Measurements from ENCODE around the gene ATP6AP2.
A peak's percentile ranks its signal among the peaks of the same experiment; 100 is the strongest.
"Not testable (repeated sequence)": the region's sequence is repeated elsewhere in the genome, so short reads cannot be mapped to it uniquely, and the experiment has no call there.

The ATP6AP2 gene

DNA sequence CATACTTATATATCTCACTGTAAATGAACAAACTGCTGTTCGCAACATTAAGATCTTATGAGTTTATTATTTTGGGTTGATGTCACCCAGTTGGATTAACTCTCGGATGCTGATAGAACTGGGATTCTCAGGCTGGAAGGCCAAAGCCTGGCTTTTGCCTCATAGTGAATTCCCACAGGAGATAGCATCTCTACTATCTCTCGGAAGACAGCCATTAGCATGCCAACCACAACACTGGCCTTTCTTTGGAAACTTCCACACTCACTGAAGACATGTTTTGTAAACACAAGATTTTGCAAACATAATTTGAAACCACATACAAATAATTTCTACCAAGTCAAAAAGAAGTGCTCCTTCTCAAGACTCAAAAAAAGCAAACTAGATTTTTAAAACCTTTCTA lies 4.5 kb upstream of the ATP6AP2 start:
- DNase-seq = no peak

DNA sequence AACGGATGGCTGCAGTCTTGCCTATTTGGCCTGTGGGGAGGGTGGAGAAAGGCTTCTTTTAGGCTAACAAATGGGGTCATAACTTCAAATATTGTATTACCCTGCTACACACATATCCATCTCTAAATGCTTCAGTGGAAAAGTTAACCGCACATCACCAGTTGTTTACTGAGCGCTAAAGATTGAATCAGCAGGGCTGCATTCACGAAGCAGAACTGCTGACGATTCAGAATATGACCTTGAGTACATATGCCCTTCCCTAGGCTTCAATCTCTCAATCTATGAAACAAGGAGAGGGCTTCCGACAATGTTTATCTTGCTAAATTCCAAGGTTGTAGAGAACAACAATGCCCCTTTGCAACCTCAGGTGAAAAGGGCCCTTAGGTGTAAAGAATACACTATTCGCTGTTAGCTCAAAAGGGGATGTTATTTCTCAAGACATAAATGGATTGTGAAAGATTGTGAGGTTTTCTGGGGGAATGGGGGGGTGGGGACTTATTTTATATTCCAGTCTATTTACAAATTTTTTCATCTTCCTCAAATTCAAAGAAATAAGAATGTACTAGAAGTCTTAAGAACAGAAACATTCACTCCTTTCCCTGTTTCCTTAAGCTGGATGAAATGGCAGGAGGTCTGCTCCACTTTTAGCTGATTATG lies 2.6 kb upstream of the ATP6AP2 start:
- DNase-seq = no peak

DNA sequence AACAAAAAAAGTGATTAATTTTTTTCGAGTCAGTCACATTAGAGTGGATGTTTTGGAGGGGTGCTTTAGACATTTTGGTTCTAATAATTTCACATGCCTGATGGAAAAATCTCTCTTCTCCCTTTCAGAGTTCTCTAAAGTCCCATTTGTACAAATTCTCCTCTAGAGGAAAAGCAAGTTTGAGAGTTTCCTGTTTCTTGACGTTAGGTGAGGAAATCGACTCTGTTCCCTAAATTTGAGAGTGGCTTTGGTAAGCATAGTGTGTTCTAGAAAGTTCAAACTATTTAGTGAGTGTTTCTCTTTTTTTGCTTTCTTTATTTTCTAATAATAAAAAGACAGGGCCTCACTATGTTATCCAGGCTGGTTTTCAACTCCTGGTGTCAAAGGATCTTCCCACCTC lies 1.6 kb upstream of the ATP6AP2 start:
- no peak for DNase-seq

DNA sequence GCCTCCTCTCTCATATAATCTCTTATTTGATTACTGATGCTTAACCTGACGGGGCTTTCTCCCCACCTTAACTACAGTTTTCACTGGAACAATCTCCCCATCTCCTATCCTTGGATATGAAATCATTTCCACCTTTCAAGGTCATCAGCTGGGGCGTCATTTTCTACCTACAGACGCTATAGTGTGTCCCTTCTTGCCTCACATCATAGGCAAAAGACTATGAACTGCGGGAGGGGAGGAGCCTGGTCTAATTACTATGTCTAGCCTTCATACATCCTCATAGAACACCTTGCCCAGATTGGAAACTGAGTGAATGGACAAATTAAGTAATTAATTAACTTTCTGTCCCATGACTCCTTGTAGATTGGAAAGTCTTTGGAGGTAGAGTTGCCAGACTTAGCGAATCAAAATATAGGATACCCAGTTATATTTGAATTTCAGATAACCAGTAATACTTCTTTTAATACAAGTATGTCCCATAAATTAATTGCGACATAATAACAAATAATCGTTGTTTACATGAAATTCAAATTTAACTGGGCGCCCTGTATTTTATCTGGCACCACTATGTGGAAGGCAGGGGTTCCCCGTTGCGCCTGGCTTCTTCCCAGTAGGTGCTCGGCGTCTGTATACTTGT lies 752 bp upstream of the ATP6AP2 start:
- peak; percentile 13 for DNase-seq

DNA sequence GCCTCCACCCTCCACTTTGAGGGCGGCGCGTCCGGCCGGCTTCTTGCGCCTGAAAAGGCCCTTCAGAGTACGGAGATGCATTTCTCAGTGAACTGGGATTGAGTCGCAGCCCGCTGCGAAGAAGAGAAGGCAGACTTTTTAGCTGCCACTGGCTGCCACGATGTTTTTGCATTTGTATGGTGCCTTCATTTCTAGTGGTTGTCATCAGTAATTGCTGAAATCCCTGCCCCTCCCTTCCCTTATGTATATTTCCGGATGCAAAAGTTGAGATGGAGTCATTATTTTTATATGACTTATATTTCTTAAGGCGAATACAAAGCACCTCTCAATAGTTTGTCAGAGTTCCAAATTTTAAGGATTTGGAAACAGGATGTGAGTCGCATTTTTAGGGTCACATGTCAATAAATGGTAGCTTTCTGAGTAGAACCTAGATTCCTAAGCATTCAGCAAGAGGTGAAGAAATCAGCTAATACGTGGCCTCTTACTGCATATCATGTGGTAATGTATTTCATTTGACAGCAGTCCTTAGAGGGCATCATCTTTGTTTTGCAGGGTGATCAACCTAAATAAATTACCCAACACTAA lies 658 bp downstream of the ATP6AP2 start:
- peak; percentile 43 for DNase-seq

DNA sequence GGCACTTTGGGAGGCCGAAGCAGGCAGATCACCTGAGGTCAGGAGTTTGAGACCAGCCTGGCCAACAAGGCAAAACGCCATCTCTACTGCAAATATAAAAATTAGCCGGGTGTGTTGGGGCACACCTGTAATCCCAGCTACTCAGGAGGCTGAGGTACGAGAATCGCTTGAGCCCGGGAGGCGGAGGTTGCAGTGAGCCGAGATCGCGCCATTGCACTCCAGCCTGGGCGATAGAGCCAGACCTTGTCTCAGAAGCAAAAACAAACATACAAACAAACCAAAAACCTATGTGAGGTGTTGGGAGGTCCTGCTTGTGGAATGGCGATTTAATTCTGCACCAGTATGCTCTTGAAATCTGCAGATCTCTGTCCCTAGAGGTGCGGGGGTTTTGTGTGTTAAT lies 1.4 kb downstream of the ATP6AP2 start:
- not testable (repeated sequence) for DNase-seq

DNA sequence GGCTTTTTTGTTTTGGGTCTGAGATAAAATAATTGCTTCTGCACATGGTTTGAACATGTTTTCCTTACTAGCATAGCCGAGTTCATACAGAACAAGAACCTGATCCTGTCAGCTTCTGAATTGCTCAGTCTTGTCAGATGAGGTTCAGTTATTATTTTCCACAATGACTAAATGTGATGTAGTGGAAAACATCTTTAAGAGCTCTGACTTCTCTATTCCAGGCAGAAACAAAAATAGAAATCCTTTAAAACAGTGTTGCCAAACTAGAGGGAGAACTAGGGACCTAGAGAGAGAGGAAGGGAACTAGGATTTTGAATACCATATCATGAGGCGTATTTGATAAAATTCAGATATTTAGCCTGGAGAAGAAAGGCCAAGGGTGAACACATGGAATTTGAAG lies 2.0 kb downstream of the ATP6AP2 start:
- no peak for DNase-seq

DNA sequence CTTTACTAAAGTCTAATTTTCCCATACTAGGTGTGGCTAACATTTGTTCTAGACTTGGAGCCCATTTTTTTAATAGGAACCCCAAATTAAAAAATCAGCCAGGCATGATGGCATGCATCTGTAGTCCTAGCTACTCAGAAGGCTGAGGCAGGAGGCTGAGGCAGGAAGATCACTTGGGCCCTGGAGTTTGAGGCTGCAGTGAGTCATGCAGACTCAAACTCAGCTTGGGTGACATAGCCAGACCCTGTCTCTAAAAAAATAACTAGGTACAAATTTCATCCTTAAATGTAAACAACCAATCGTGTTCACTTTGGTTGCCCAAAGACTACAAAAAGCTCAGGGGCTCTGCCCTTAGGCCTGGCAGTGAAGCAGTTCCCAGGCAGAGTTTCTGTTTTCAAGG lies 6.9 kb downstream of the ATP6AP2 start:
- DNase-seq = not testable (repeated sequence)

DNA sequence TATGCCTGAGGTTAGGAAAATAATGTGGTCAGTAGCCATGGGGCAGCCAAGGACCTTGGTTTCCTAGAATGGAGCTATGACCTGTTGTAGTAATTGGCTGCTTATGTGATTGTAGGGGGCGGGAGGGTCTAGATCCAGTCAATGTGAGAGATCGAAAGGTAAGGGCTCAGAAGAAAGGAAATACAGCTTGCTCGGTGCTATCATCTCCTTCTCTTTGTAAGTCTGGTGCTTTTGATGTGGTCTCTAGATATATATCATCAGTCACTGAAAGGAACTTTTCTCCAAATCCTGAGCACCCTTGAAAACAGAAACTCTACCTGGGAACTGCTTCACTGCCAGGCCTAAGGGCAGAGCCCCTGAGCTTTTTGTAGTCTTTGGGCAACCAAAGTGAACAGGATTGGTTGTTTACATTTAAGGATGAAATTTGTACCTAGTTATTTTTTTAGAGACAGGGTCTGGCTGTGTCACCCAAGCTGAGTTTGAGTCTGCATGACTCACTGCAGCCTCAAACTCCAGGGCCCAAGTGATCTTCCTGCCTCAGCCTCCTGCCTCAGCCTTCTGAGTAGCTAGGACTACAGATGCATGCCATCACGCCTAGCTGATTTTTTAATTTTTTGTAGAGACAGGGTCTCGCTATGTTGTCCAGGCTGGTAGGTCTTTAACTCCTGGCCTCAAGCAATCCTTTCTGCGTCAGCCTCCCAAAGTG lies 9.0 kb downstream of the ATP6AP2 start:
- DNase-seq = peak; percentile 46

DNA sequence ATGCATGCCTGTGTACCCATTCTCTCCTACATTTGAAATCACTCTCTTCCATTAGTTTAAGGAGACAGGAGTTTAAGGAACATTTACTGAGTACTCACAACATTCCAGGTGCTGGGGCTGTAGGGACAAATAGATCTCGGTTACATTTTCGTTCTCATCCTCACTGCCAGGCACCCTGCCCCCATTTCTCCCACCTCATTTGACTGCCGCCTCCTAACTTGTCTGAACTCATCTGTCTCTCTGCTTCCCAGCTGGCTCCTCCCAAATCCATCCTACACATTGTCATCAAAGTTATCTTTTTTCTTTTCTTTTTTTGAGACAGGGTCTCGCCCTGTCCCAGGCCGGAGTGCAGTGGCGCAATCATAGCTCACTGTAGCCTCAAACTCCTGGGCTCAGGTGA lies 22.7 kb downstream of the ATP6AP2 start:
- DNase-seq = no peak

DNA sequence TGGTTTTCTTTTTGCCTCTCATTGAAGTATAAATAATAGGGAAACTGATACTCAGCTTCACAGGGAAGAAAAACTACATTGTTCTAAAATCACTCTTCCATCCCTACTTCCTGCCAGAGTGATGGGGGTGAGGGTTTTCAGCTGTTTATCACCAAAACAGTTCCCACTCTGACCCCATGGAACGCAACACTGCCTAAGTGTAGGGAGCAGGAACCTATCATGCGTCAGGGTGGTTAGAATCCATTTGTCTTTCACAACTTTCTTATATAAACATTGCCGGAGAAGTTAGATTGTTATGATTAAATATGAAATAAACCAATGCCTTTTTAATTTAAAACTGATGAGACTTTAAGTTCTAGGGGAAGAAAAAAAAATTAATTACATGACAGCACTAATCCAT lies 26.6 kb downstream of the ATP6AP2 start:
- DNase-seq = no peak

DNA sequence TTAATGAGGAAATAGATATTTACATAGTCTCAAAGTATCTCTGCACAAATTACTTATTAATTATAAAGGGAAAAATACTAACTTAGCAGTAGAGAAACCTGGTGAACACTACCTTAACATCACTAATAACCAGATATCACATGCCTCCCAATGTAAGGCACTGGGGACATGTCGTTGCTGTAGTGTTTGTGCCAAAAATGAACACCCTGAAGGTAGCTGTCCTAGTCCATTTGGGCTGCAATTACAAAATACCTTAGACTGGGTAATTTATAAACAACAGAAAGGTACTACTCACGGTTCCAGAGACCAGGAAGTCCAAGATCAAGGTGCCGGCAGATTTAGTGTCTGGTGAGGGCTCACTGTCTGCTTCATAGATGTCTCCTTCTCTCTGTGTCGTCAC lies 31.7 kb downstream of the ATP6AP2 start:
- no peak for DNase-seq

DNA sequence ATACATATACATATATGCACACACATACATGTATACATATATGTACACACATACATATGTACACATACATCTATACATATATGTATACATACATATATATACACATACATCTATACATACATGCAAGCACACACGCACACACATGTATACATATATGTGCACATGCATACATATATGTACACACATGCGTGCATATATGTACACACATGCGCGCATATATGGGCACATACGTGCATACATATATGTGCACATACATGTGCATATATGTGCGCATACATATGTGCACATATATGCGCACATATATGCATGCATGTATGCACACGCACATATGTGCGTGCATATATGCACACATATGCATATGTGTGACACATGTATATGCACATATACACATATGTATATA lies 35.2 kb downstream of the ATP6AP2 start:
- DNase-seq = no peak

DNA sequence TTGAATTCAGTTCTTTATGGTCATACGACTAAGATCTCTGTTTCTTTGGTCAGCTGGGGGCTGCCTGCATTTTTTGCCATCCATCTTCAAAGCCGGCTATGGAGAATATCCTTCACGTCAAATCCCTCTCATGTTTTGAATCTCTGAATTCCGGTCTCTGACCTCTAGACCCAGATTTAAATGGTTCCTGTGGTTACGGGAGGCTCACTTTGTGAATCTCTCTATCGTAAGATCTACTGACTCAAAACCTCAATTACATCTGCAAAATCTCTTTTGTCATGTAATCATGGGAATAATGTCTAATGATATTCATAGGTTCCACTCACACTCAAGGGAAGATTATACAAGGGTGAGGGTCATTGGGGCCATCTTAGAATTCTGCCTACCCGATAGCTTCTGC lies 36.8 kb downstream of the ATP6AP2 start:
- no peak for DNase-seq

DNA sequence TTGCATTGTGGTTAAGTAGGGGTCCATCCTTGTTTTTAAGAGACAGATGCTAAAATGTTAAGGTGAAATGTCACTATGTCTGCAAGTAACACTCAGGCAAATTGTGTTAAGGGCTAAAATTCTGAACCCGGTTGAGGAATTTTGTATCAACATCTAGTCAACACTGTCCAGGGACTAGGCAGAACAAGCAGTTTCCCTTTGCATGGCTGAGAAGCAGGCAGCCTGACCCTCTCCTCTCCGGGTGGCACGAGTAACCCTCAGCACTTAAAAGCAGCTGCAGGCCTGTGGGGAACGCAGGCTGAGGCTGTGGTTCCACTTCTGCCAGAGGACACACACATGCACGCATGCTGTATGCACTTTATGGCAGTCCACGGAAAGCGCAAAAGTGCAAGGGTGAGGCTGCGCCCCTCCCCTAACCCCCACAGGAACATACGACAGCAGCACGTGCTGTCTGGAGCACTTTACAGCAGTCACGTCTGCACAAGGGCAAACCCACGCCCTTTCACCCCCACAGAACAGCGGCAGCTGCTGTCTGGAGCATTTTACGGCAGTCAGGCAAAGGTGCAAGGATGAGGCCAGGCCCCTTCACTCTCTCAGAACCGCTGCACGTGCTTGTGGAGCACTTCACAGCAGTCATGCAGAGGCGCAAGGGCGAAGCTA lies 41.8 kb downstream of the ATP6AP2 start:
- DNase-seq = no peak

DNA sequence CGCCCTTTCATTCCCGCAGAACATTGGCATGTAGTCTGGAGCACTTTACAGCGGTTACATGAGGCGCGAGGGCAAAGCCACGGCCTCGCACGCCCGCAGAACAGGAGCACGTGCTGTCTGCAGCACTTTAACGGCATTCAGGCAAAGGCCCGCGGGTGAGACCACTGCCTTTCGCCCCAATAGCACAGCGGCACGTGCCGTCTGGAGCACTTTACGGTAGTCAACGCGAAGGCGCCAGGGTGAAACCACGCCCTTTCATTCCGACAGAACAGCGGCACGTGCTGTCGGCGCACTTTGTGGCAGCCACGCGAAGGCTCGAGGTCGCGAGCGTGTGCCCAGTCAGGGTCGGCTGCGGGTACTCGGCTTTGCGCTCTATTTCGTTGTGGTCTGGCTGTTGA lies 42.4 kb downstream of the ATP6AP2 start, which contains the start of gene MPC1L:
MPC1L (plus strand) TSS at position 290 of the 398 bp plus-strand sequence. CDS start 138 bp downstream, outside the sequence.
- DNase-seq = no peak

DNA sequence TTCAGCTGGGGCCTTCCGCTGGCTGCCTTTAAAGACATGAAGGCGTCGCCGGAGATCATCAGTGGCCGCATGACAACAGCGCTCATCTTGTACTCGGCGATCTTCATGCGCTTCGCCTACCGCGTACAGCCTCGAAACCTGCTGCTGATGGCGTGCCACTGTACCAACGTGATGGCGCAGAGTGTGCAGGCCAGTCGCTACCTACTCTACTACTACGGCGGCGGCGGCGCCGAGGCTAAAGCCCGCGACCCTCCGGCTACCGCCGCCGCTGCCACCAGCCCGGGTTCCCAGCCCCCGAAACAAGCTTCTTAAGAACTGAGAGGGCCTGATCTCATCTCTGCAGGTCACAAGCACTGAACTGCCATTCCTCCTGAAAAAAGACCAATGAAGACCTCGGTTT lies 42.9 kb downstream of the ATP6AP2 start:
- DNase-seq = no peak

DNA sequence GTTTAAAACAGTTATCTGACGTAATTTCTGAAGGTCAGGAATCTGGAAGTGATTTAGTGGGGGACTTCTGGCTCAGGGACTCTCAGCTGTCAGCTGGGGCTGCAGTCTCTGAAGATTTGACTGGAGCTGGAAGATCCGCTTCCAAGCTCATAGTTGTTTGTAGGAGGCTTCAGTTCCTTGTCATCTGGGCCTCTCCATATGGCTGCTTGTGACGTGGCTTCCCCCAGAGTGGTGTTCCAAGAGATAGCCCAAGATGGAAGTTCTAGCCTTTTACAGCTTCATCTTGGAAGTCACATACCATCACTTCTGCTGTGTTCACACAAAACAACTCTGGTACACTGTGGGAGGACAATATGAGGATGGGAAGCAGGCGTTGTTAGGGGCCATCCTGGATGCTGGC lies 44.5 kb downstream of the ATP6AP2 start:
- no peak for DNase-seq

DNA sequence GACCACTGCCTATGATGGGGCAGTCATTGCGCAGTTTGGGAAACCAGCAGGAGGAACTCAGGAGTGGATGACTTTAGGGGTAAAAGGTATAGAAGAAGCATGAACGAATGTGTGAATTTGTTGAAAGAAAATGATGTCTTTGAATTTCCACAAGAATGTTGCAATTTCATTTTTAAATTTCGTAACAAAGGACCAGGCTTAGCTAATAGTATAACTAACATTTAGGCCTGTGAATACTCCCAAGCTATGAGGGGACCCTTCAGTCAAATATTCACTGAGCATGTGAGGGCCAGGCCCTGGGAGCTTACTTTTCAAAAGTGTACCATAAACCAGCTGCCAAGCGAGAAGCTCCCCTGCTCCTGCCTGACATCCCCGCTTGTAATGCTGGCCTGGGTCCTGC lies 47.7 kb downstream of the ATP6AP2 start:
- DNase-seq = no peak

DNA sequence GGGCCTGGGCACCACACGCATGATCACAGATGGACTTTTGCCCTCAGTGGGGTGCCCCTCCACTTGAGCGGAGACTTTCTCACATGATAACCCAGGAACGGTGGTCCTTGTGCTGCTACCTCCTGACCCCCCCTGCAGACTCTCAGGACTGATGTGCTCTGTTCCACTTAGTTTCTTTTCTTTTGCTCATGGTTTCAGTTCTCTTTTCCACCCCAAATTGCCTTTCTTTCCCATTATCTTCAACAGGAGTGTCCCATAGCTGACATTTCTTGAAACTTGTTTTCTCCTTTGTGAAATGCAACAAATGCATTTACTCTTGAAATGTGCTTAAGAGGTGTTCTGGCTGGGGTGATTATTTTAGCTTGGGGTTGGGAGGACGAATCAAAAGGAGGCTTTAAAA lies 51.4 kb downstream of the ATP6AP2 start:
- DNase-seq = no peak

DNA sequence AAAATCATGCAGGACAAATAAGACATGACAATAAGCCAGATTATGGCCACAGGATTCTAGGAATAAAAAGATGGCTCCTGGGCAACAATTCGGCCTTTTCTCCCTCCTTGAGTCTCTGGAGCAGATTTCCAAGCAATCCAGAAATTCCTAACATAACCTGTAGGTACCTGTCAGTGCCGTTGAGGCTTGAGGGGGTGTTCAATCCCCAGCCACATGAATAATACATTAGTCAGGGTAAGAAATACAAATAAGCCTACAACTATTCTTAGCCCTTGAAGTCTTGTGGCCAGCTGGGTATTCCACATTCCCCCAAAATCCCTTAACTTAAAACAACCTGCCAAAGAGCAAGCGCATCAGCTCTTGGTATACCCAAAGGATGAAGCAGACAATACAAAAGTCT lies 56.9 kb downstream of the ATP6AP2 start:
- no peak for DNase-seq

DNA sequence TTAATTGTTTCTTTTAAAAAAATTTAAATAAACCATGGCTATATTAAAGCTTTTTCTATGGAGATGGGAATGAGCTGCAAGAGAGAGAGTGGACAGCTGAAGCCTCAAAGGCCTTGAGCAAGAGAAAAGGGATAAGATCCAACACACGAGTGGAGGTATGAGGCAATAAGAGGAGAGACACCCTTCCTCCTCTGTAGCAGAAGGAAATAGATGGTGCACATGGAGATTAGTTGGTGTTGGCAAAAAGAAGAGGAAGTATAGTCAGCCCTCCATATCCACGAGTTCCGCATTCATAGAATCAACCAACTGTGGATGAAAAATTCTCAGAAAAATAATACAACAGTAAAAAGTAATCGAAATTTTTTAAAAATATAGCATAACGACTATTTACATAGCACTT lies 63.4 kb downstream of the ATP6AP2 start:
- DNase-seq = no peak

DNA sequence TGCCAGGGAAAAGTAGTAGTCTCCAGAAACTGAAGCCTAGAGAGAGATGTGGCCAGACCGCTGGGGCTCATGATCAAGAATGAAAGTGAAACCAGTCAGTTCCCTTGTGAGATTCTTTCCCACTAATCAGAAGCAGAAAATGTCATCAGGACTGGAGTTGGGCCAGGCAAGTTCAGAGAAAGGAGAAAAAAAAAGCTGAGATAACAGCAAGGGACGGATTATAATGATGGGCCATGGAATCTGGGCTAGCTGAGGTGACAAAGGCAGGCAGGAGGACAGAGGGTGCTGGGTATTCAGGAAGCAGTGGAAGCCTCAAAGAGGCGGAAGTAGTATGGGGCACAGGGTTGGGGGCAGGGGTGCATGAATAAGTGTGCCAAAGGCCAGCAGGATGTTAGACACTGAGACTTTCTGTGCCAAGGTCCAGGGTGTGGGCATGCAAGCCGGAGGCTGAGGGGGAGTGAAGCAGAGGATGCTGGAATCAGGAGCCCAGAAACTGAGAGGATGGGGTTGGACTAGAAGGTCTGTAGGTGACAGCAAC lies 64.1 kb downstream of the ATP6AP2 start:
- peak; percentile 54 for DNase-seq

Measured in CD4-positive, alpha-beta T cell treated with Interleukin-21 for 1 hour (primary cell).